Right lobe of liver (tissue), 4 donors: Measurements from ENCODE around the gene NDUFA7.
A peak's percentile ranks its signal among the peaks of the same experiment; 100 is the strongest.

Experiments
- POLR2A ChIP-seq: fragments of 450-650 bp; IDR thresholded peaks from one replicate; pipeline ENCODE4 v1.6.1; 2017; ENCODE audit warnings: antibody characterized with exemption, mild to moderate bottlenecking
- TF ChIP-seq, protein P1 (sequence below), 4 donors: fragments of 200-600 bp in 3 of 4; fragments of 450-650 bp in 1 of 4; IDR thresholded peaks; one replicate each; pipeline versions ENCODE4 v1.5.1 to v1.8.0; 2016 to 2022; ENCODE audit warnings: antibody characterized with exemption in 4 of 4, mild to moderate bottlenecking in 2 of 4
- donor health status: DM: no; HTN: no; CAD: no.
- donor health status: DM: no; HTN: no; CAD: no.
- donor health status: DM: no; HTN: yes; CAD: no.

DNA sequence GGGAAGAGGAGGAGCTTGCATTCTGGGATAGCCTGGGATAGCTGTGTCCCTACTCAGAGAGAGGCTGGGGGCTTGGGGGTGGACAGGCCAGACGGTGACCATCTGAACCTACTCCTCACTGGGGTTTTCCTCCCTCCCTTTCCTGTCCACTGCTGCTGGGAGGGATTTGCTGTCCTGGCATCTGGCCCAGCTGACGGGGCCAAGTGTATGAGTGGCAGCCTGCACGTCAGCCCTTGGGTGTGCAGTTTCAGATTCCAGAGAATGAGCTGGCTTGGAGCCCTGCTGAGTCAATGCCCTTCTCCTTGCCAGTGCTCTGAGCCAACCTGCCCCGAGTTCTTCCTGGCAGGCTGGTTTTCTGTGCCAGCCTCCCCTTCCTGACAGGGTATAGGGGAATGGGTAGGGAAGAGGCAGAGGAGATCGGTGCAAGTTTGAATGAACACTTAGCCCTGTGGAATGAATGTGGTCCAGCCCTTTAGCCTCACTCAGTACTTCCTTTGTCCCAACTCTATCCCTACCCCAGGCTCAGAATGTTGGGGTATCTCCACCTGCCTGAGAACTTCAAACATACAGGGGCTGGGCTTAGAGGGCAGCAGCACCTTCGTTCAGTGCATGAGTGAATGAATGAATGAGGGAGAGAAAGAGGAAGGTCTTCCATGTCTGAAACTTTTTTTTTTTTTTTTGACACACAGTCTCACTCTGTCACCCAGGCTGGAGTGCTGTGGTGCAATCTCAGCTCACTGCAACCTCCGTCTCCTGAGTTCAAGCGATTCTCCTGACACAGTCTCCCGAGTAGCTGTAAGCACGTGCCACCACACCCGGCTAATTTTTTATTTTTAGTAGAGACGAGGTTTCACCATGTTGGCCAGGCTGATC lies 41.0 kb upstream of the NDUFA7 start:
- TF ChIP-seq, protein P1, sequence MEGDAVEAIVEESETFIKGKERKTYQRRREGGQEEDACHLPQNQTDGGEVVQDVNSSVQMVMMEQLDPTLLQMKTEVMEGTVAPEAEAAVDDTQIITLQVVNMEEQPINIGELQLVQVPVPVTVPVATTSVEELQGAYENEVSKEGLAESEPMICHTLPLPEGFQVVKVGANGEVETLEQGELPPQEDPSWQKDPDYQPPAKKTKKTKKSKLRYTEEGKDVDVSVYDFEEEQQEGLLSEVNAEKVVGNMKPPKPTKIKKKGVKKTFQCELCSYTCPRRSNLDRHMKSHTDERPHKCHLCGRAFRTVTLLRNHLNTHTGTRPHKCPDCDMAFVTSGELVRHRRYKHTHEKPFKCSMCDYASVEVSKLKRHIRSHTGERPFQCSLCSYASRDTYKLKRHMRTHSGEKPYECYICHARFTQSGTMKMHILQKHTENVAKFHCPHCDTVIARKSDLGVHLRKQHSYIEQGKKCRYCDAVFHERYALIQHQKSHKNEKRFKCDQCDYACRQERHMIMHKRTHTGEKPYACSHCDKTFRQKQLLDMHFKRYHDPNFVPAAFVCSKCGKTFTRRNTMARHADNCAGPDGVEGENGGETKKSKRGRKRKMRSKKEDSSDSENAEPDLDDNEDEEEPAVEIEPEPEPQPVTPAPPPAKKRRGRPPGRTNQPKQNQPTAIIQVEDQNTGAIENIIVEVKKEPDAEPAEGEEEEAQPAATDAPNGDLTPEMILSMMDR (IDR thresholded peaks at IDR 0.05) = no peak
- TF ChIP-seq POLR2A = peak; percentile 46
